Posterior cingulate gyrus (tissue), 11 donors: Measurements from ENCODE around the gene OSGIN1.
"Not testable (repeated sequence)": the region's sequence is repeated elsewhere in the genome, so short reads cannot be mapped to it uniquely, and the experiment has no call there.

ENCODE experiments used
- DNase-seq, 10 donors: peaks; one replicate each; pipeline versions ENCODE4 v3.0.0 to v3.0.0-alpha.2; 2020 to 2021; ENCODE audit warnings: mixed read lengths in 3 of 10
- intact Hi-C: fragments of 100-400 bp; cut with DNase I; formaldehyde crosslinking; loops from one replicate; pipeline ENCODE4 v1.15.1; 2023

Gene OSGIN1

DNA sequence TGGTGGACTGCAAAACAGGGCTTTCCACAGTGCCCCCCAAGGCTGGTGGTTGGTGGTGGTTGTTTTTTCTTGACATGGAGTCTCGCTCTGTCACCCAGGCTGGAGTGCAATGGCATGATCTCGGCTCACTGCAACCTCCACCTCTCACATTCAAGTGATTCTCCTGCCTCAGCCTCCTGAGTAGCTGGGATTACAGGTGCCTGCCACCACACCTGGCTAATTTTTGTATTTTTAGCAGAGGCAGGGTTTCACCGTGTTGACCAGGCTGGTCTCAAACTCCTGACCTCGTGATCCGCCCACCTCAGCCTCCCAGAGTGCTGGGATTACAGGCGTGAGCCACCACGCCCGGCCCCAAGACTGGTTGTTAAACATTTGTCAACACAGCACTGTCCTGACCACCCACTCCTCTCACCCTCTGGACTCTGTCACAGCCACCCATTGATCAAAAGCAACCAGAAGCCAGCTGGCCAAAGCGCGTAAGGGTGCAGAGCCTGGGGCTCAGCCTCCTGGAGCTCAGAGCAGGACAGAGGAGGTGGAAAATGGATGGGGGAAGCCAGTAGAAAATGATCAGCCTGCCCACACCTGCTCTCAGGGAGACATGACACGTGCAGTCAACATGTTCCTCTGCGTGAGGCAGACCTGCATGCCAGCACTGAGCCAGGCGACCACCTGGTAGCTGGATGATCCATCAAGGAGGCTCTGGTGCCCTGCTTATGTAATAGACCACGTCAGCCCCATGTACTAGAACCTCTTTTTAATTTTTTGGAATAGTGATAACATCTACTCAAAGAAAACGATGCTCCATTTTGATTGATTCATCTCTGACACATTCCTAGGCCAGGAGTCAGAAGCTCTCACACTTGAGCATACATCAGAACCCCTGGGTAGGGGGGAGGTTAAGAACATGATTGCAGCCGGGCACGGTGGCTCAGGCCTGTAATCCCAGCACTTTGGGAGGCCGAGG lies 14.8 kb upstream of the OSGIN1 start:
- DNase-seq, result no peak

GRCh38 chr16:83939266-83939855 lies 13.7 kb upstream of the OSGIN1 start:
- intact Hi-C loops, result no loop called here
- DNase-seq, result no peak

More for the DNA sequence above, 14.8 kb upstream of the OSGIN1 start:
- intact Hi-C loops, result no loop called here

DNA sequence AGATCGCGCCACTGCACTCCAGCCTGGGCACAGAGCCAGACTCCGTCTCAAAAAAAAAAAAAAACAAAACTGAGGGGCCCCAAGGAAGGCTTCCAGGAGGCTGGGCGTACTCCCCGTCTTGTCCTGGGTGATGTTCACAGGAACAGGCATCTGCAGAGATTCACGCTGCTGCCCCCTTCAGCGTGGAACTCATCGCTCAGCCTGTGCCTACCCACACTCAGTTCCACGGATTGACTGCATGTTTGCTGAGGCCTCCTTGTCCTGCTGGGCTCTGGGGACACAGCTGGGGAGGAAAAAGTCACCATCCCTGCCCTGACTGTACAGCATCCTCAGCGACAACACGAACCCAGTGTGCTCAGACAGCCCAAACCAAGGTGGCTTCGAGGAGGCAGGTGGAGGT lies 12.9 kb upstream of the OSGIN1 start:
- intact Hi-C loops, result no loop called here
- no peak for DNase-seq

- intact Hi-C loops, result no loop called here
- no peak for DNase-seq
Observed at GRCh38 chr16:83940630-83941378, 12.2 kb upstream of the OSGIN1 start.

DNA sequence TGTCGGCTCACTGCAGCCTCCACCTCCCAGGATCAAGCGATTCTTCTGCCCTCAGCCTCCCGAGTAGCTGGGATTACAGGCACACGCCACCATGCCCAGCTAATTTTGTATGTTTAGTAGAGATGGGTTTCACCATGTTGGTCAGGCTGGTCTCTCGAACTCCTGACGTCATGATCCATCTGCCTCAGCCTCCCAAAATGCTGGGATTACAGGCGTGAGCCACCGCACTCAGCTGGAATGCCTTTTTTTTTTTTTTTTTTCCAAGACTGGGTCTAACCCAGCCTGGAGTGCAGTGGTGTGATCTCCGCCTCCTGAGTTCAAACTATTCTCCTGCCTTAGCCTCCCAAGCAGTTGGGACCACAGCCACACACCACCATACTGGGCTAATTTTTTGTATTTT lies 11.5 kb upstream of the OSGIN1 start:
- intact Hi-C loops, DNase-seq: not testable (repeated sequence)

DNA sequence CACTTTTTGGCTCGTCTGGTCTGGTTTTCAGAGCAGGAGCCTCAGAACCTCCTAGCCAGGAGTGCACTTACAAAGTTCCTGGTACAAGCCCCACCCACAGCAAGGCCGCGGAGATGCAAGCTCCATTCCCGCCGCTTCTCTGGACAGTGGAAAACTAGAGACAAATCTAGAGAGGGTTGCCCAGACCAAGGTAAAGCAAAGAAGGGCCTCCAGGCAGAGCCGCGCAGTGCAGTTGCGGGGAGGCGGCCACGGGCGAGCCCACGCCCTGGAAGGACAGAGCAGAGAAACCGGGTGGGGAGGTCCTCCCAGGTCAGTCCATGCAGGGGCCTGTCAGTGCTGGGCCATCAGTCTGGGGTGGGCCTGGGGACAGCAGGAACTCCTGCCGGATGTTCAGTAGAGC lies 11.0 kb upstream of the OSGIN1 start:
- intact Hi-C loops, result no loop called here
- DNase-seq, result no peak

DNA sequence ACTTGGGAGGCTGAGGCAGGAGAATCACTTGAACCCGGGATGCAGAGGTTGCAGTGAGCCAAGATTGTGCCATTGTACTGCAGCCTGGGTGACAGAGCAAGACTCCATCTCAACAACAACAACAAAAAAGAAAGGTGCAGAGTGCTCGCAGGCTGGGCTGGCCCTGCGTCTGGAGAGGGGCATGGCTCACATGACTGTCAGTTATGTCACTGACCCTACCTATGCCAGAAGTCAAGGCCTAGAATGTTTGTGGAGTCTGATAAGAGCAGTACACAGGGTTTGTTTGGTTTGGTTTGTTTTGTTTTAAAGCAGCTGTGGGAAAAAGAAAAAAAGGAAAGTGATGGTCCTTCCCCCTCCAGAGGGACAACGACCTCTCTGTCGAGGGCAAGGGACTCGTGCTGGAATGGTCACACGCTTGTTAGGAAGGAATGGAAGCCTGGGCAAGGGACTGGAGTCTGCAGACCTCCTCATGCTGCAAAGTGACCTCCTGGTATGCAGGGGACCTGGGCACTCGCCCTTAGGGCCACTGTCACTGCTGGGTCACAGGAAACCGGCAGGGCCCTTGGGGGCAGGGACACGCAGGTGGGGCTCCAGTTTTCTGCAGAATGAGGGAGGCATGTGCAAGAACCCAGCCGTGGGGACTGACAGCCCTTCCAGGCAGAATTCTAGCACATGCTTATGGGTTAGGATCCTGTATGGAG lies 10.1 kb upstream of the OSGIN1 start:
- DNase-seq, result no peak
- intact Hi-C loops, result no loop called here

GRCh38 chr16:83943516-83944050 lies 9.5 kb upstream of the OSGIN1 start:
- intact Hi-C loops, result no loop called here

GRCh38 chr16:83945587-83945986 lies 7.5 kb upstream of the OSGIN1 start:
- intact Hi-C loops, result no loop called here
- no peak for DNase-seq

More at GRCh38 chr16:83943516-83944050, 9.5 kb upstream of the OSGIN1 start:
- no peak for DNase-seq

DNA sequence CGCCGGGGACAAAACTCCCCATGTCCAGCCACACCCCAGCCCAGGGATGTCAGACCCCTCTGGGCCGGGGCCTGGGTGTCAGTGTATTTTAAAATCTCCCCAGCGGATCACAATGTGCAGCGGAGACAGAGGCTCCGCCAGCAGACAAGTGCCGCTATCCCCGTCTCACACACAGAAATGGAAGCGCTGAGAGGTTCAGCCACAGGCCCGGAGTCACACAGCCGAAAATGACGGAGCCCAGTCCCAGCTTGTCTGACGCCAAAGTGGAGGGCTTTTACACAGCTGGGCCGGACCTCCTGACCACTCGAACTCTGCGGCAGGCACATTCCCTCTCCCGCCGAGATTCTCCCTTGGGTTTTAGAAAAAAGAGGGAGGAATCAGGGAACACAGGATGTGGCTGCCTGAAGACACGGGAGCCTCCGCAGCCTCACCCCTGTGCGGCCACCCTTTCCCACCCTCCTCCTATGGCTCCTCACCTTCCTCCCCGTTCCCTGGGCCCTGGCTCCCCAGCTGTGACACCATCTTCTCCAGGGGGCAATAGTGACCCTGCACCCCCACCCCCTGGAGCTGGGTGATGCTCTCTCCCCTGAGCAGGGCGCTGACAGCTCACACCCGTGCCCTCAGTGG lies 6.8 kb upstream of the OSGIN1 start:
- intact Hi-C loops, result no loop called here
- no peak for DNase-seq

DNA sequence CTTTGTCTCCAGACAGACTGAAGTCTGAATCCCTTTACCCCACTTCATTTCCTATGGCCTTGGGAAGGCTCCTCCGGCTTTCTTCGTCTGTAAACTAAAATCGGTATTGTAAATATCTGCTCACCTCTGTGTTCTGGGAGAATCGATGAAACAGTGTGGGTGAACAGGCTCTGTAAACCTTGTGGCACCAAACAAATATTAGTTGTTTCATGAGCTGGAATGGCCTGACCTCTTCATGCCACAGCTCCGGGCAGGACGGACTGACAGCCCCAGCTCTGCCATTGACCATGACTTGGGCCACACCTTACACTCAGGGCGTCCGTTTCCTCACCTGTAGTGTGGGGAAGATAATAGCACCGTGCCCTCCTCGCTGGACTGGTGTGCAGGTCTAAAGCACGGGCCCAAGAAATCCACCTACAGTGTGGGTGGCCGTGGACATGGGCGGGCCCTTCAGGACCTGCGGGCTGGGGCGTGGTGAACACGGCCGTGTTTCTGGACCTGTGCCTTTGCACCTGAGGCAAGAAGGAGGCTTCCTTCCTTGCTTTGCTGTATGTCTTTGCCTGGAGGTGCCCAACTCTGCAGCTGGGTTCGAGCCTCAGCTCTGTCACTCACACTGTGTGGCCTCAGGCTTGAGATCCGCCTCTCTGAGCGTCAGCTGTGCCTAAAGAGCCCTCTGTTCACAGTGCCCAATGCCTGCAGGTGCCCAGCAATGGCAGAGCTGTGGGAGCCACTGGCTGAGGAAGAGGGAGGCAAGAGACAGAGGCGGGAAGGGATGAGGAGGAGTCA lies 6.1 kb upstream of the OSGIN1 start:
- intact Hi-C loops, result no loop called here

DNA sequence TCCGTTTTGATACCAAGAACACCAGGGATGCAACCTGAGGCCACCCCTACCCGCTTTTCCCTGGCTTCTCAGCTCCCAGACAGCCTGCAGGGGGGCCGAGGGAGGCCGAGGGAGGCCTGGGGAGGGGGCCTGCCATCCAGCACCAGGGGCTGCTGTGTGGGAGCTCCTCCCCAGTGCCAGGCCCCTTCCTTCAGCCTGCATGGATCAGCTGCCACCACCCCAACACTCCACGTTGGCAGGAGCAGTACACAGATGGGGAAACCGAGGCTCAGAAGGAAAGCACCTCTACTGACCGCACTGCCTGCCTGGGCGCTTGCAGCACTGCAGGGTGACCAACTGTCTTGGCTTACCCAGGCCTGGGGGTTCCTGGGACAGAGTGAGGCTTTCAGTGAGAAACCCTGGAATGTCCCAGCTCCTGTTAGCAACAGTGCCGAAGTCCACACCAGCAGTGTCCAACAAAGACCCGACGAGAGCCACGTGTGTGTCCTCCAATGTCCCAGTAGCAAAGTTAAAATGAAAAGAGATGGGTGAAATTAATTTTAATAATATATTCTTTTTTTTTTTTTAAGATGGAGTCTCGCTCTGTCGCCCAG lies 5.3 kb upstream of the OSGIN1 start:
- DNase-seq, result no peak
- intact Hi-C loops, result no loop called here

More for the DNA sequence above, 6.1 kb upstream of the OSGIN1 start:
- DNase-seq, result no peak

- intact Hi-C loops, result no loop called here
- no peak for DNase-seq
Observed at GRCh38 chr16:83948914-83949723, 3.9 kb upstream of the OSGIN1 start.

DNA sequence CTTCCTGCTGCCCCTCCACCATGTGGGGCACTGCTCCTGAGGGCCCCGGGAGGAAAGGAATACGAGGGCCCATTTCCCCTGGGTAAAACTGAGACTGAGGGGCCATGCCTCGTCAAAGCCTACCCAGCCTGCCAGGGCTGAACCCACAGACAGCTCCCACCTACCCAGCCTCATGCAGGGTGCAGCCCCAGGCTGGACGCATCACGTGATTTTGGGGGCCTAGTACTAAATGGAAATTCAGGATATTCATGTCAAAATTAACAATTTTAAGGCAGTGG lies 3.4 kb upstream of the OSGIN1 start:
- intact Hi-C loops, result no loop called here
- DNase-seq, result no peak

DNA sequence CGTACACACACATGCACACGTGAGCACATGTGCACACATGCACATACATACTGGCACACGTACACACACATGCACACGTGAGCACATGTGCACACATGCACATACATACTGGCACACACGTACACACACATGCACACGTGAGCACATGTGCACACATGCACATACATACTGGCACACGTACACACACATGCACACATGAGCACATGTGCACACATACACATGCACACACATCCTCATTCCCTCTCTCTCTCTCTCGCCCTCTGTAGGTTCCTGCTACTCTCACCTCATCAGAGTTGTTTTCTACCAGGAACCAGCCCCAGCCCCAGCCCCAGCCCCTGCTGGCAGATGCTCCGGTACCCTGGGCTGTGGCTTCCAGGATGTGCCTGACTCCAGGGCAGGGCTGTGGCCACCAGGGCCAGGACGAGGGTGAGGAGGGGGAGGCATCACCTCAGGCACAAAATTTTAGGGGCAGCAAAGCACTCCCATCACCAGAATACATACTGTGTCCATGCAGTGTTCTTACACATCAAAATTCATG lies 2.1 kb upstream of the OSGIN1 start:
- intact Hi-C loops, result not testable (repeated sequence)

DNA sequence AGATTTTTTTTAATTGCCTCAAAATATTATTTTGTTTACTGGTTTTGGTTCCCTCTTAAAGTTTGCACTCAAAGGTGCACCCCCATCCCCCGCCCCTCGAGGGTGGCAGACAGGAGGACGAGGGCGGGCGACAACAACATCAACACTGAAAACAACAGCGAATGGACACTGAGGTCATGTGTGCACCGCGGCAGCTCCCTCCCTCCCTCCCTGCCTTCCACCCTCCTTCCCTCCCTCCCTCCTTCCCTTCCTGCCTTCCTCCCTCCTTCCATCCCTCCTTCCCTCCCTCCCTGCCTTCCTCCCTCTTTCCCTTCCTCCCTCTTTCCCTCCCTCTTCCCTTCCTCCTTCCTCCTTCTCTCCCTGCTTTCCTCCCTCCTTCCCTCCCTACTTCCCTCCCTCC lies 1.5 kb upstream of the OSGIN1 start:
- no peak for DNase-seq
- intact Hi-C loops, result no loop called here

More for the DNA sequence above, 2.1 kb upstream of the OSGIN1 start:
- DNase-seq, result not testable (repeated sequence)

- intact Hi-C loops, result no loop called here
- no peak for DNase-seq
Observed at GRCh38 chr16:83952587-83952939, 477 bp upstream of the OSGIN1 start.
